Loucy (cell line): ENCODE data around the gene TAGLN2.

ENCODE experiments used
- H2AFZ ChIP-seq: fragments of 200-600 bp; sonication (generic); 2 replicates; pipeline ENCODE4 v1.6.0; 2016; ENCODE audit warnings: antibody characterized with exemption, mild to moderate bottlenecking, low read length, moderate library complexity
- H3F3A ChIP-seq: fragments of 200-600 bp; 2 replicates; pipeline ENCODE4 v1.6.0; 2016; ENCODE audit warnings: antibody characterized with exemption, low read depth, mild to moderate bottlenecking
- H3K27me3 ChIP-seq: fragments of 200-600 bp; sonication (generic); 2 replicates; pipeline ENCODE4 v1.6.1; 2014; ENCODE audit warnings: low read length, mild to moderate bottlenecking; ENCODE audit not compliant: insufficient read depth, poor library complexity, severe bottlenecking
- H3K36me3 ChIP-seq: fragments of 200-600 bp; sonication (generic); 2 replicates; pipeline ENCODE4 v1.6.1; 2016; ENCODE audit warnings: low read length; ENCODE audit not compliant: insufficient read depth
- H3K4me1 ChIP-seq: fragments of 200-600 bp; sonication (generic); 2 replicates; pipeline ENCODE4 v1.5.1; 2014; ENCODE audit warnings: low read length, mild to moderate bottlenecking; ENCODE audit not compliant: insufficient read depth, poor library complexity, severe bottlenecking
- H3K4me2 ChIP-seq: fragments of 200-600 bp; sonication (generic); 2 replicates; pipeline ENCODE4 v1.6.0; 2014; ENCODE audit warnings: antibody characterized with exemption, low read length, low read depth, mild to moderate bottlenecking; ENCODE audit not compliant: poor library complexity, severe bottlenecking
- H3K4me3 ChIP-seq: fragments of 200-600 bp; sonication (generic); 2 replicates; pipeline ENCODE4 v1.5.1; 2014; ENCODE audit warnings: low read length, mild to moderate bottlenecking, mixed read lengths; ENCODE audit not compliant: poor library complexity, severe bottlenecking
- H3K79me2 ChIP-seq: fragments of 200-600 bp; sonication (generic); 2 replicates; pipeline ENCODE4 v1.6.1; 2014; ENCODE audit warnings: low read length; ENCODE audit not compliant: insufficient read depth
- H3K9ac ChIP-seq: fragments of 200-600 bp; sonication (generic); 2 replicates; pipeline ENCODE4 v1.6.0; 2014; ENCODE audit warnings: mild to moderate bottlenecking, low read depth, low read length, moderate library complexity; ENCODE audit not compliant: poor library complexity, severe bottlenecking
- H3K9me2 ChIP-seq: fragments of 200-600 bp; sonication (generic); replicated peaks from 2 replicates; pipeline ENCODE4 v1.6.1; 2016; ENCODE audit warnings: low read depth, low read length, mixed read lengths
- H3K9me3 ChIP-seq: fragments of 200-600 bp; sonication (generic); 2 replicates; pipeline ENCODE4 v1.6.1; 2014; ENCODE audit warnings: mild to moderate bottlenecking, antibody characterized with exemption, low read length, low read depth; ENCODE audit not compliant: insufficient read depth
- H4K20me1 ChIP-seq: fragments of 200-600 bp; sonication (generic); 2 replicates; pipeline ENCODE4 v1.6.0; 2014; ENCODE audit warnings: antibody characterized with exemption, low read length, mild to moderate bottlenecking; ENCODE audit not compliant: insufficient read depth, poor library complexity, severe bottlenecking
- EZH2phosphoT487 ChIP-seq: fragments of 200-600 bp; IDR thresholded peaks from 2 replicates; pipeline ENCODE4 v1.6.1; 2018; ENCODE audit warnings: antibody characterized with exemption, mild to moderate bottlenecking, moderate library complexity, borderline replicate concordance
- TF ChIP-seq, protein P1 (sequence below): fragments of 200-600 bp; sonication (generic); conservative IDR thresholded peaks from 2 replicates; pipeline ENCODE4 v1.5.1; 2014; ENCODE audit warnings: mild to moderate bottlenecking, antibody characterized with exemption, low read length

The TAGLN2 gene

DNA sequence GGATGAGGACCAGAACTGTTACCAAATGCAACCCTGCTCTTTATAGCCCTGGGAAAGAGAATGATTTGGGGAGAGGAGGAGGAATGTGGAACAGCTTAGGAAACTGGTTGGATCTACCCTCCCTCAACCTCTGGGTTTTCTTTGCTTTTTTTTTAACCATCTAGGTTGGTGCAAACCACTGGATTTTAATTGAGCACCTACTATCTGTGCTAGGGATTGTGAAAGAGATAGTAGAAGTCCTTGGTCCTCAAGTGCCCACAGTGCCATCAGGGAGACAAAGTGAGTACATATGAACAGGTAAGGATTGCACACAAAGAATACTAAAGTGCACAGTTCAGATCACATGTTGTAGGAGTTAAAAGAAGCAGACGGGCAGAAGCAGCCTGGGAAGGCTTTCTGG is 4.7 kb downstream of the TAGLN2 start:
- Histone ChIP-seq H3K4me3 (peak overlapping the region; percentile 91), H2AFZ (no peak overlapping the region), H3K9me3 (no peaks in the 10 kb centered on the region), H3K36me3 (peaks cover 52% of the 10 kb centered on the region), H3F3A (no peaks in the 10 kb centered on the region), H3K9ac (peak overlapping the region; percentile 96), H3K27me3 (peaks cover 8% of the 10 kb centered on the region), H3K79me2 (peaks cover 82% of the 10 kb centered on the region), H3K4me1 (peaks cover 66% of the 10 kb centered on the region), H4K20me1 (peaks cover 70% of the 10 kb centered on the region), H3K9me2 (no peaks in the 10 kb centered on the region), H3K4me2 (peak overlapping the region; percentile 99)
- TF ChIP-seq, protein P1, sequence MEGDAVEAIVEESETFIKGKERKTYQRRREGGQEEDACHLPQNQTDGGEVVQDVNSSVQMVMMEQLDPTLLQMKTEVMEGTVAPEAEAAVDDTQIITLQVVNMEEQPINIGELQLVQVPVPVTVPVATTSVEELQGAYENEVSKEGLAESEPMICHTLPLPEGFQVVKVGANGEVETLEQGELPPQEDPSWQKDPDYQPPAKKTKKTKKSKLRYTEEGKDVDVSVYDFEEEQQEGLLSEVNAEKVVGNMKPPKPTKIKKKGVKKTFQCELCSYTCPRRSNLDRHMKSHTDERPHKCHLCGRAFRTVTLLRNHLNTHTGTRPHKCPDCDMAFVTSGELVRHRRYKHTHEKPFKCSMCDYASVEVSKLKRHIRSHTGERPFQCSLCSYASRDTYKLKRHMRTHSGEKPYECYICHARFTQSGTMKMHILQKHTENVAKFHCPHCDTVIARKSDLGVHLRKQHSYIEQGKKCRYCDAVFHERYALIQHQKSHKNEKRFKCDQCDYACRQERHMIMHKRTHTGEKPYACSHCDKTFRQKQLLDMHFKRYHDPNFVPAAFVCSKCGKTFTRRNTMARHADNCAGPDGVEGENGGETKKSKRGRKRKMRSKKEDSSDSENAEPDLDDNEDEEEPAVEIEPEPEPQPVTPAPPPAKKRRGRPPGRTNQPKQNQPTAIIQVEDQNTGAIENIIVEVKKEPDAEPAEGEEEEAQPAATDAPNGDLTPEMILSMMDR, result no peak
- TF ChIP-seq EZH2phosphoT487, result no peak

DNA sequence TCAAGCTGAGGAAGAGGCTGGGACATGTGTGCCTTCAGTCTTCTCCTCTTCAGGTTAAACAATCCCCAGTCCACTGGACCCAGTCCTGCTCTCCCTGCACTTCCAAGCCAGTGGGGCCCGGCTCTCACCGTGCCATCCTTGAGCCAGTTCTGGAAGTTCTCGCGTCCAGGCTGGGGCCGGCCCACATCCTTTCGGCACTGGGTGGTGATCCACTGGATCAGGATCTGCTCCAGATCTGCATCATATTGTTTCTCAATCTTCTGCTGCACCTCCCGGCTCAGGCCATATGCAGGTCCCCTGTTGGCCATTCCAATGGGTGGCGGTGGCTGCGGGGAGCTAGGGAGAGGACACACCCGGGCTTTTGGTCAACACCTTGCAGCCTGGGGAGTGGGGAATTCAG is 5.1 kb downstream of the TAGLN2 start:
- peaks cover 78% of the 10 kb centered on the region for H3K79me2 ChIP-seq
- peak overlapping the region; percentile 30 for H3K4me3 ChIP-seq
- H3K4me1 ChIP-seq, result peaks cover 66% of the 10 kb centered on the region
- peak overlapping the region; percentile 18 for H3K9ac ChIP-seq
- peak overlapping the region; percentile 99 for H3K4me2 ChIP-seq
- no peak overlapping the region for H2AFZ ChIP-seq
- H3K9me2 ChIP-seq, result no peaks in the 10 kb centered on the region
- no peaks in the 10 kb centered on the region for H3F3A ChIP-seq
- no peaks in the 10 kb centered on the region for H3K9me3 ChIP-seq
- peaks cover 8% of the 10 kb centered on the region for H3K27me3 ChIP-seq
- peaks cover 55% of the 10 kb centered on the region for H3K36me3 ChIP-seq
- peaks cover 70% of the 10 kb centered on the region for H4K20me1 ChIP-seq
- TF ChIP-seq EZH2phosphoT487, result no peak
- TF ChIP-seq, protein P1, result no peak

DNA sequence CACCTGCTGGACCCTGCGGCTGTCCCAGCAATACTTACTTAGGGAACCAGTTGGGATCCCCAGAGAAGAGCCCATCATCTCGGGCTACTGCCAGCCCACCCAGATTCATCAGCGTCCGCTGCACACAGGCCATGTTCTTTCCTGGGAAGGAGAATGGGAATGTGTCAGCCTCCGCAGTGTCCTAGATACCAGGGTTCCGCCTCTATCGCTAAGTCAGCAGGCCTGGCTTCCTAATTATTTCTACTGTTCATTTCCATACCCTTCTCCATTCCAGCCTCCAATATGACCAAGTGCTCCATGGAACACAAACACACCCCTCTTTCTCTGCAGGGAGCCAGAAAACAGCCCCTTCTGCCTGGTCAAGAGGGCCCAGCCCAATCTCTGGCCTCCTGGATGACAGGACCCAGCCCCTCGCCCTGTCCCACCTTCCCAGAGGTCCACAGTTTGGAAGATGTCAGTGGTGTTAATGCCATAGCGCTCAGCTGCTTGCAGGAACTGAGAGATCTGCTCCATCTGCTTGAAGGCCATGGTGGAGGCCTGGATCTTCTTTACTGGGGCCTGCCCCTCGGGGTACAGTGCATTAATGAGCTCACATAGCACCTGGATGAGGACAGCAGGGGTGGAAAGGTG is 6.0 kb downstream of the TAGLN2 start:
- Histone ChIP-seq H3K27me3 (no peaks in the 10 kb centered on the region), H3K9ac (no peak overlapping the region), H3K79me2 (peaks cover 69% of the 10 kb centered on the region), H3K4me3 (no peak overlapping the region), H4K20me1 (peaks cover 61% of the 10 kb centered on the region), H3K36me3 (peaks cover 60% of the 10 kb centered on the region), H3K4me1 (peaks cover 71% of the 10 kb centered on the region), H3F3A (no peaks in the 10 kb centered on the region), H3K9me3 (no peaks in the 10 kb centered on the region), H3K9me2 (no peaks in the 10 kb centered on the region), H3K4me2 (peak overlapping the region; percentile 99), H2AFZ (no peak overlapping the region)
- TF ChIP-seq, protein P1, result no peak
- TF ChIP-seq EZH2phosphoT487, result no peak
